HL-60 (cell line): ENCODE data around the gene GREB1.

ENCODE experiments used
- POLR2AphosphoS5 ChIP-seq: IDR thresholded peaks from 2 replicates; pipeline ENCODE4 v1.6.1; 2012; ENCODE audit warnings: low read depth
- TF ChIP-seq, protein P1 (sequence below): IDR thresholded peaks from one replicate; pipeline ENCODE4 v1.5.1; 2011; ENCODE audit warnings: low read length, control low read depth, inconsistent platforms; ENCODE audit not compliant: insufficient read depth
- TF ChIP-seq, protein P2 (sequence below): IDR thresholded peaks from 2 replicates; pipeline ENCODE4 v1.6.1; 2012; ENCODE audit warnings: low read depth; ENCODE audit not compliant: insufficient replicate concordance

DNA sequence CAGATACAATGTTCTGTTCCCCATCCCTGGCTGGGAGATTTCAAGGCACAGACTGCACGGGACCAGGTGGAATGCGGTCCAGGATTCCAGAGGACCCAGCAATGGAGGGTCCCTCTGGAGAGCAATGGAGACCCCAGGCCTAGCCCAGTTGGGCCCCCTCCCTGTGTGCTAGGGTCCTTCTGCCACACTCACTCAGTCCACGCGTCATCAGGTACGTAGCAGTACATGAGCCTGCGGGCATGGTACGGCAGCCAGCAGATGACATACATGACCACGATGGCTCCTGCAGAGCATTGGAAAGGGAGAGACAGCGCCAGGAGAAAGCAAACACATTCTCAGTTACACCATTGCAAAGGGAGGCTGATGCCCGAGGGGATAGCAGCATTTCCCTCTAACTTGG, 126.0 kb downstream of the GREB1 start:
- TF ChIP-seq, protein P1, sequence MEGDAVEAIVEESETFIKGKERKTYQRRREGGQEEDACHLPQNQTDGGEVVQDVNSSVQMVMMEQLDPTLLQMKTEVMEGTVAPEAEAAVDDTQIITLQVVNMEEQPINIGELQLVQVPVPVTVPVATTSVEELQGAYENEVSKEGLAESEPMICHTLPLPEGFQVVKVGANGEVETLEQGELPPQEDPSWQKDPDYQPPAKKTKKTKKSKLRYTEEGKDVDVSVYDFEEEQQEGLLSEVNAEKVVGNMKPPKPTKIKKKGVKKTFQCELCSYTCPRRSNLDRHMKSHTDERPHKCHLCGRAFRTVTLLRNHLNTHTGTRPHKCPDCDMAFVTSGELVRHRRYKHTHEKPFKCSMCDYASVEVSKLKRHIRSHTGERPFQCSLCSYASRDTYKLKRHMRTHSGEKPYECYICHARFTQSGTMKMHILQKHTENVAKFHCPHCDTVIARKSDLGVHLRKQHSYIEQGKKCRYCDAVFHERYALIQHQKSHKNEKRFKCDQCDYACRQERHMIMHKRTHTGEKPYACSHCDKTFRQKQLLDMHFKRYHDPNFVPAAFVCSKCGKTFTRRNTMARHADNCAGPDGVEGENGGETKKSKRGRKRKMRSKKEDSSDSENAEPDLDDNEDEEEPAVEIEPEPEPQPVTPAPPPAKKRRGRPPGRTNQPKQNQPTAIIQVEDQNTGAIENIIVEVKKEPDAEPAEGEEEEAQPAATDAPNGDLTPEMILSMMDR = no peak
- TF ChIP-seq, protein P2, sequence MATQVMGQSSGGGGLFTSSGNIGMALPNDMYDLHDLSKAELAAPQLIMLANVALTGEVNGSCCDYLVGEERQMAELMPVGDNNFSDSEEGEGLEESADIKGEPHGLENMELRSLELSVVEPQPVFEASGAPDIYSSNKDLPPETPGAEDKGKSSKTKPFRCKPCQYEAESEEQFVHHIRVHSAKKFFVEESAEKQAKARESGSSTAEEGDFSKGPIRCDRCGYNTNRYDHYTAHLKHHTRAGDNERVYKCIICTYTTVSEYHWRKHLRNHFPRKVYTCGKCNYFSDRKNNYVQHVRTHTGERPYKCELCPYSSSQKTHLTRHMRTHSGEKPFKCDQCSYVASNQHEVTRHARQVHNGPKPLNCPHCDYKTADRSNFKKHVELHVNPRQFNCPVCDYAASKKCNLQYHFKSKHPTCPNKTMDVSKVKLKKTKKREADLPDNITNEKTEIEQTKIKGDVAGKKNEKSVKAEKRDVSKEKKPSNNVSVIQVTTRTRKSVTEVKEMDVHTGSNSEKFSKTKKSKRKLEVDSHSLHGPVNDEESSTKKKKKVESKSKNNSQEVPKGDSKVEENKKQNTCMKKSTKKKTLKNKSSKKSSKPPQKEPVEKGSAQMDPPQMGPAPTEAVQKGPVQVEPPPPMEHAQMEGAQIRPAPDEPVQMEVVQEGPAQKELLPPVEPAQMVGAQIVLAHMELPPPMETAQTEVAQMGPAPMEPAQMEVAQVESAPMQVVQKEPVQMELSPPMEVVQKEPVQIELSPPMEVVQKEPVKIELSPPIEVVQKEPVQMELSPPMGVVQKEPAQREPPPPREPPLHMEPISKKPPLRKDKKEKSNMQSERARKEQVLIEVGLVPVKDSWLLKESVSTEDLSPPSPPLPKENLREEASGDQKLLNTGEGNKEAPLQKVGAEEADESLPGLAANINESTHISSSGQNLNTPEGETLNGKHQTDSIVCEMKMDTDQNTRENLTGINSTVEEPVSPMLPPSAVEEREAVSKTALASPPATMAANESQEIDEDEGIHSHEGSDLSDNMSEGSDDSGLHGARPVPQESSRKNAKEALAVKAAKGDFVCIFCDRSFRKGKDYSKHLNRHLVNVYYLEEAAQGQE = no peak
- TF ChIP-seq POLR2AphosphoS5 = no peak
